C4-2B (cell line): ENCODE data around the gene METAP1D.

Experiments used
- H3K27ac ChIP-seq: fragments of 450-650 bp; 2 replicates; pipeline ENCODE4 v1.5.1; 2017
- ZFX ChIP-seq: fragments of 450-650 bp; IDR thresholded peaks from 2 replicates; pipeline ENCODE4 v1.6.1; 2017
- TF ChIP-seq, protein P1 (sequence below): fragments of 450-650 bp; conservative IDR thresholded peaks from 2 replicates; pipeline ENCODE4 v1.5.1; 2017; ENCODE audit warnings: mild to moderate bottlenecking

The METAP1D gene

GRCh38 chr2:172090044-172090961 lies 90.5 kb downstream of the METAP1D start:
- H3K27ac ChIP-seq = peak overlapping the region; percentile 75
- TF ChIP-seq, protein P1, sequence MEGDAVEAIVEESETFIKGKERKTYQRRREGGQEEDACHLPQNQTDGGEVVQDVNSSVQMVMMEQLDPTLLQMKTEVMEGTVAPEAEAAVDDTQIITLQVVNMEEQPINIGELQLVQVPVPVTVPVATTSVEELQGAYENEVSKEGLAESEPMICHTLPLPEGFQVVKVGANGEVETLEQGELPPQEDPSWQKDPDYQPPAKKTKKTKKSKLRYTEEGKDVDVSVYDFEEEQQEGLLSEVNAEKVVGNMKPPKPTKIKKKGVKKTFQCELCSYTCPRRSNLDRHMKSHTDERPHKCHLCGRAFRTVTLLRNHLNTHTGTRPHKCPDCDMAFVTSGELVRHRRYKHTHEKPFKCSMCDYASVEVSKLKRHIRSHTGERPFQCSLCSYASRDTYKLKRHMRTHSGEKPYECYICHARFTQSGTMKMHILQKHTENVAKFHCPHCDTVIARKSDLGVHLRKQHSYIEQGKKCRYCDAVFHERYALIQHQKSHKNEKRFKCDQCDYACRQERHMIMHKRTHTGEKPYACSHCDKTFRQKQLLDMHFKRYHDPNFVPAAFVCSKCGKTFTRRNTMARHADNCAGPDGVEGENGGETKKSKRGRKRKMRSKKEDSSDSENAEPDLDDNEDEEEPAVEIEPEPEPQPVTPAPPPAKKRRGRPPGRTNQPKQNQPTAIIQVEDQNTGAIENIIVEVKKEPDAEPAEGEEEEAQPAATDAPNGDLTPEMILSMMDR = no peak
- no peak for TF ChIP-seq ZFX

DNA sequence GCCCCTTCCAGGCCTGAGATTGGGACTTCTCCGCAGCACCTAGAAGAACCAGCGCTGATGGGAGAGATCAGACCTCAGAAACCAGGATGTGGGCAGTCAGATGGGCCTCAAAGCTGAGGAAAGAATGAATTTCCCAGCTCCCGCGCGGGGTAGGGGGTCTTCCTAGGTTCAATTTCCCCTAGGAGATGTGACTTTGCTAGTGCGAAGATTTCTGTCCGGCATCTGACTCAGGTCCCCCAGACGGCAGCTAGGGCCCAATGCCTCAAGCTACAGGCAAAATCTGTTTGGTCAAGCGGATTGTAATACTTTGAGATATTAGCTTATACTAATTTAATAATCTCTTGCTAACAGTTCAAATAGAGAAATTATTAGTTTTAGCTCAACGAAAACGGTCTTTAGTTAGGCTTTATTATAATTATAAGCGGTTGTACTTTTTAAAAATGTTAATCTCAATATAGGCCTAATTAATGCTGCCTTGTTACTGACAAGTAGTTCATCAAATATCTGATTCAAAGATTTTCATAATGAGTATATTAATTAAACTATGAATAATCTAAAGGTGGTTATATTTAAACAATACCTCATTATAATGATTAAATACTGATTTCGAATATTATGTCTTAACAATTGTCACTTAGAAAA lies 91.4 kb downstream of the METAP1D start:
- TF ChIP-seq ZFX = no peak
- TF ChIP-seq, protein P1 = no peak
- no peak overlapping the region; the same call in 1 of the 2 replicates for H3K27ac ChIP-seq

- no peak overlapping the region for H3K27ac ChIP-seq
- no peak for TF ChIP-seq ZFX
- TF ChIP-seq, protein P1 = no peak
Observed at GRCh38 chr2:172091761-172092566, 92.2 kb downstream of the METAP1D start.

- no peak overlapping the region for H3K27ac ChIP-seq
- TF ChIP-seq ZFX = no peak
- TF ChIP-seq, protein P1 = no peak
Observed at GRCh38 chr2:172092716-172093415, 93.1 kb downstream of the METAP1D start.

- no peak overlapping the region for H3K27ac ChIP-seq
- TF ChIP-seq ZFX = no peak
- TF ChIP-seq, protein P1 = no peak
Observed at GRCh38 chr2:172093416-172094293, 93.9 kb downstream of the METAP1D start.
